Prostate gland (tissue), 2 donors: ENCODE measurements around the gene MICALL1. TPM values are rescaled to one million over a fixed set of nuclear protein-coding genes. Genes with fewer than 3 reads are reported as not detected.
A peak's percentile ranks its signal among the peaks of the same experiment; 100 is the strongest.

Experiments used
- DNase-seq: peaks from one replicate; pipeline ENCODE4 v3.0.0-alpha.2; 2019; ENCODE audit warnings: low spot score
- H3K27ac ChIP-seq, 2 donors: fragments of 200-600 bp; sonication (generic); 2 replicates each; pipeline ENCODE4 v1.5.1; 2017 to 2019
- H3K27me3 ChIP-seq: fragments of 200-600 bp; sonication (generic); replicated peaks from 2 replicates; pipeline ENCODE4 v1.5.1; 2019; ENCODE audit not compliant: insufficient read depth
- H3K36me3 ChIP-seq, 2 donors: fragments of 200-600 bp; sonication (generic); 1 replicate in 1 of 2; 2 replicates in 1 of 2; pipeline versions ENCODE4 v1.5.1 to v1.8.1; 2017 to 2019
- H3K4me1 ChIP-seq: fragments of 200-600 bp; sonication (generic); replicated peaks from 2 replicates; pipeline ENCODE4 v1.5.1; 2019
- H3K4me3 ChIP-seq, 2 donors: fragments of 200-600 bp; sonication (generic); 2 replicates each; pipeline ENCODE4 v1.5.1; 2017 to 2019
- H3K9me3 ChIP-seq: fragments of 200-600 bp; sonication (generic); 2 replicates; pipeline ENCODE4 v1.5.1; 2017
- POLR2A ChIP-seq: fragments of 450-650 bp; IDR thresholded peaks from one replicate; pipeline ENCODE4 v1.6.1; 2016; ENCODE audit warnings: antibody characterized with exemption, mild to moderate bottlenecking
- POLR2AphosphoS5 ChIP-seq: sonication (generic); formaldehyde crosslinking; IDR thresholded peaks from one replicate; pipeline ENCODE4 v1.6.1; 2017; ENCODE audit warnings: antibody characterized with exemption
- WGBS: methylation state at CpG from one replicate; pipeline ENCODE4 v1.1.5; 2018; 5-methylcytosine and 5-hydroxymethylcytosine counted together
- intact Hi-C: fragments of 100-400 bp; cut with DNase I; formaldehyde crosslinking; loops from one replicate; pipeline ENCODE4 v1.14.2; 2022
- total RNA-seq, 2 donors: library from RNA; depleted of rRNA; stranded (reverse); fragments of >200 nt; gene quantifications; one replicate each; pipeline ENCODE4 v1.1.0, GENCODE V29; 2016
- TF ChIP-seq, protein P1 (sequence below), 4 experiments: fragments of 200-600 bp in 2 of 4; fragments of 450-650 bp in 2 of 4; sonication (generic) in 2 of 4; IDR thresholded peaks; 1 replicate in 3 of 4; 2 replicates in 1 of 4; pipeline ENCODE4 v1.5.1; 2016 to 2019; ENCODE audit warnings: antibody characterized with exemption in 4 of 4, mild to moderate bottlenecking in 2 of 4, moderate library complexity in 2 of 4

The MICALL1 gene
- total RNA-seq, 2 donors from 2014 or later = 42.8 to 62.8 TPM

DNA sequence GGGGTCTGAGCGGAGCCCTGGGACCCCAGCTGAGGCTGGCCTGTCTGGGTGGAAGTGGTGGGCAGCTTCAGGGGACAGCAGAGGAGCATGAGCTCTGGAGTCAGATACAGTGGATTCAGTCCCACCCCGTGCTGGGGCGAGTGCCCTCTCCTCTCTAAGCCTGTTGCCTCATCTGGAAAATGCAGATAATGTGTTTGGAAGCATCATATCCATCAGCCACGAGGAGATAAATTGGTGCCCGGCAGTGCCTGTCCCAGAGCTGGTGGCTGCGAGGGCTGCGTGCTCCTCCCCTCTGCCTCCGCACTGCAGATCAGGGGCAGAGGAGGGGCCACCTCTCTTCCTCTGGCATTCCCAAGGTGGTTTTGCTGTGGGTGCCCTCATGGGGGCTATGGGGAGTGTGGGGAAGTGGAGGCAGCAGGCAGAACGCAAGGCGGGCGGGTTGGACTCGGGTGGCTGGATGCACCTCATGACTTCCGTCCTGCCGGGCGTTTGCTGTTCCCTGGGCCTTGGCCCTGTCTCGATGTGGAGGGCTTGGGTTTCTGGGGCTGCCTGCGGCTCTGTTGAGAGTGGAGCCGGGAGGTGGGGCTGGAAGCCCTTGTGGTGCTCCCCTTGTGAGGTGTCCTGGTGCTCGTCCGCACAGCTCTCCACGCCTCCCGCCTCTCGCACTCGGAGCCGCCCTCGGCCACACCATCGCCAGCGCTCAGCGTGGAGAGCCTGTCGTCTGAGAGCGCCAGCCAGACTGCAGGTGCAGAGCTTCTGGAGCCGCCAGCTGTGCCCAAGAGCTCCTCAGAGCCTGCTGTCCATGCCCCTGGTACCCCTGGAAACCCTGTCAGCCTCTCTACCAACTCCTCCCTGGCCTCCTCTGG is 20.9 kb downstream of the MICALL1 start:
- Histone ChIP-seq H3K36me3 (peaks cover 0 to 20% of the 10 kb centered on the region in 2 donors), H3K27ac (no peak overlapping the region), H3K9me3 (no peaks in the 10 kb centered on the region), H3K4me1 (peaks cover 3% of the 10 kb centered on the region), H3K27me3 (no peaks in the 10 kb centered on the region), H3K4me3 (no peak overlapping the region)
- 89% methylated on average over 32 of the region's 32 CpGs for WGBS
- intact Hi-C loops = no loop called here
- DNase-seq = no peak
- no peak for TF ChIP-seq POLR2AphosphoS5
- TF ChIP-seq, protein P1, sequence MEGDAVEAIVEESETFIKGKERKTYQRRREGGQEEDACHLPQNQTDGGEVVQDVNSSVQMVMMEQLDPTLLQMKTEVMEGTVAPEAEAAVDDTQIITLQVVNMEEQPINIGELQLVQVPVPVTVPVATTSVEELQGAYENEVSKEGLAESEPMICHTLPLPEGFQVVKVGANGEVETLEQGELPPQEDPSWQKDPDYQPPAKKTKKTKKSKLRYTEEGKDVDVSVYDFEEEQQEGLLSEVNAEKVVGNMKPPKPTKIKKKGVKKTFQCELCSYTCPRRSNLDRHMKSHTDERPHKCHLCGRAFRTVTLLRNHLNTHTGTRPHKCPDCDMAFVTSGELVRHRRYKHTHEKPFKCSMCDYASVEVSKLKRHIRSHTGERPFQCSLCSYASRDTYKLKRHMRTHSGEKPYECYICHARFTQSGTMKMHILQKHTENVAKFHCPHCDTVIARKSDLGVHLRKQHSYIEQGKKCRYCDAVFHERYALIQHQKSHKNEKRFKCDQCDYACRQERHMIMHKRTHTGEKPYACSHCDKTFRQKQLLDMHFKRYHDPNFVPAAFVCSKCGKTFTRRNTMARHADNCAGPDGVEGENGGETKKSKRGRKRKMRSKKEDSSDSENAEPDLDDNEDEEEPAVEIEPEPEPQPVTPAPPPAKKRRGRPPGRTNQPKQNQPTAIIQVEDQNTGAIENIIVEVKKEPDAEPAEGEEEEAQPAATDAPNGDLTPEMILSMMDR (IDR thresholded peaks at IDR 0.05) = no peak
- TF ChIP-seq POLR2A = no peak

DNA sequence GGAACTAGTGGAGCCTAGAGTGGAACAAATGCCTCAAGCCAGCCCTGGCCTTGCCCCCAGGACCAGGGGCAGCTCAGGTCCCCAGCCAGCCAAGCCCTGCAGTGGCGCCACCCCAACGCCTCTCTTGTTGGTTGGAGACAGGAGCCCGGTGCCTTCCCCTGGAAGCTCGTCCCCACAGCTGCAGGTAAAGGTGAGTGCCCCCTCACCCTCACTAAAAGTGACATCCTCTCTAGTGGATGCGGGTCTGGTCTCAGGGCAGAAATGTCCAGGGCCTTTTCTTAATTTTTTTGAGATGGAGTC is 21.5 kb downstream of the MICALL1 start:
- H3K27ac ChIP-seq = no peak overlapping the region
- intact Hi-C loops = no loop called here
- no peaks in the 10 kb centered on the region for H3K9me3 ChIP-seq
- H3K36me3 ChIP-seq = peaks cover 0 to 20% of the 10 kb centered on the region in 2 donors
- TF ChIP-seq POLR2A = no peak
- no peak for TF ChIP-seq POLR2AphosphoS5
- TF ChIP-seq, protein P1 (IDR thresholded peaks at IDR 0.05) = no peak
- no peak for DNase-seq
- 96% methylated on average over 5 of the region's 5 CpGs for WGBS
- peaks cover 3% of the 10 kb centered on the region for H3K4me1 ChIP-seq
- H3K27me3 ChIP-seq = no peaks in the 10 kb centered on the region
- no peak overlapping the region for H3K4me3 ChIP-seq

DNA sequence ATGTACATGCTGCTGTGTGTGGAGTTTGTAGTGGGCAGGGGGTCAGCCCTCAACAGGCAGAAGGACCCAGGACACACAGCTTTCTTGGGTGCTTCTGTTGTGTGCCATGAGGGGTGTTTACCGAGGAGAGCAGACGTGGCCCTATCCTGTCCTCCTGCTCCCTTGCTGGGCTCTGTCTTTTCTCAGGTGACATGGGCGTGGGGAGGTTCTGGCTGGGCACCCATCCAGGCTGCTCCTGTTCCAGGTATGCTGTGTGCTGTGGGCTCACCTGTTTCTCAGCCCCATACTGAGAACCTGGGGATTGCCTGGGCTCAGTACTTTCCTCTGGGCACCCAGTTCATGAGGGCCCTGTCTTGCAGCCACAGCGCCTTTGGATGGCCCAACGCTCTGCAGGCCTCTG is 23.3 kb downstream of the MICALL1 start:
- no peaks in the 10 kb centered on the region for H3K27me3 ChIP-seq
- H3K4me1 ChIP-seq = peaks cover 17% of the 10 kb centered on the region
- peak overlapping the region in 1 of 2 donors; percentile 48 for H3K27ac ChIP-seq
- DNase-seq = peak; percentile 78
- no peaks in the 10 kb centered on the region for H3K9me3 ChIP-seq
- TF ChIP-seq, protein P1 (IDR thresholded peaks at IDR 0.05) = no peak
- peak; percentile 44 for TF ChIP-seq POLR2AphosphoS5
- TF ChIP-seq POLR2A = no peak
- 63% methylated on average over 5 of the region's 5 CpGs for WGBS
- no peak overlapping the region for H3K4me3 ChIP-seq
- intact Hi-C loops = no loop called here
- peaks cover 0 to 20% of the 10 kb centered on the region in 2 donors for H3K36me3 ChIP-seq

DNA sequence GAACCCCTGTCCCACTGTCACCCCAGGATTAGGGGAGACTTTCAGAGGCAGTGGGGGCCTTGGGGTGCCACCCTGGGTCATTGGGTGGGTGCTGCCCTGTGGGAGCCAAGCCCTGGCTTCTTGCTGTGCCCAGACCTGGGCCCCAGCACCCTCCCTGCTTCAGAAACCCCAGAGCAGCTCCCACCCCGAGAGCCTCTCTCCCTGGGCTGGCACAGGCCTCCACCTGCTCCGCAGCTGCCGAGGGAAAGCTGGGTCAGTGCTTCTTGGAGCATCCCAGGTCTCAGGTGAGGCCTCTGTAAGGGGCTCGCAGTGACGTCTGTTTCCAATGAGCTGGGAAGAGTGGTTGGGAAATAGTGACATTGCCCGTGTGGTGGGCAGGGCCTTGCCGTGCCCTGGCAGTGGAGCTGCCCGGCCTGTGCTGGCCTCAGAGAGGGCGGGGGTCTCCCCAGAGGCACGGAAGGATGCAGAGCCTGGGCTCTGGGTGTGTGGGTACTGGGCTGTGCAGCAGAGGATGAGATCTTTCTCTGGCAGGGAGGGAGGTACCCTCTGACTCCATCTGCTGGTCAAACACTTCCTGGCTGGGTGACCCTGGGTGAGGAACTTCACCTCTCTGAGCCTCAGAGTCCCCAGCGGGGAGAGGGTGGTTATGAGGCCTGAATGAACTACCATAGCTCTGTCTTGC is 24.3 kb downstream of the MICALL1 start:
- H3K9me3 ChIP-seq = no peaks in the 10 kb centered on the region
- peak overlapping the region in 1 of 2 donors; percentile 48 for H3K27ac ChIP-seq
- H3K27me3 ChIP-seq = no peaks in the 10 kb centered on the region
- intact Hi-C loops = no loop called here
- TF ChIP-seq POLR2A (no peak), POLR2AphosphoS5 (no peak)
- TF ChIP-seq, protein P1 (IDR thresholded peaks at IDR 0.05) = peak in 3 of 4 experiments; percentile 14 to 38 (median 37)
- WGBS = 64% methylated on average over 11 of the region's 11 CpGs
- no peak overlapping the region for H3K4me3 ChIP-seq
- H3K4me1 ChIP-seq = peaks cover 17% of the 10 kb centered on the region
- peaks cover 0 to 20% of the 10 kb centered on the region in 2 donors for H3K36me3 ChIP-seq
- no peak for DNase-seq
